ENCODE data around the gene BCHE. TPM values are rescaled to one million over a fixed set of nuclear protein-coding genes. Genes with fewer than 3 reads are reported as not detected.

Gene BCHE
- total RNA-seq (2022) (not detected in 2 replicates), Bru-seq, nascent RNA (percentile 1 among the genes with signal in this experiment), BruChase-seq, experiment 1, labeled RNA remaining after a 2-hour chase (percentile 1 among the genes with signal in this experiment), BruChase-seq, experiment 2, labeled RNA remaining after a 6-hour chase (percentile 6 among the genes with signal in this experiment)
- long read RNA-seq, result 0 reads

DNA sequence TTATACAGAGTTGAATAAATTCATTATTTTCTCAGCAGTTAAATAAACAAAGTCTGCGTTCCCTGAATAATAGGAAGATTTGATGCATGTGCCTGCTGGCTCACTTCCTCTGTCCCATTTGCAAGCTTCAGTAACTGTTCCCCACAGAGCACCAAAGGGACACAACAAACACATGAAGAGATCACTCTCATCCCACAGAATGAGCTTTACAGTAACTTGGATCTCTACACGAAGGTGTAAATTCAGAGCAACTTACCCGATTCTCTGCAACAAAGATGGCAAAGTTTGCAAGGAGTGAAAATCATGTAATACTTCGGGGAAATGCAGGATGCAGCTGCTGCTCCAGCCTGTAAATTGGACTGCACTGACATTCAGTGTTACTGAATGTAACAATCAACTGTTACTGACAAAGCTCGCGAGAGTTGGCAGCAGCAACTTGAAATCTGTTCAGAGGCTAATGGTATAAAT, at the start of gene BCHE:
Gene BCHE, minus strand, starts transcription at position 366 of the 468 bp plus-strand sequence. CDS start 6,390 bp downstream, outside the sequence.
- no peaks in the 10 kb centered on the region for H3K4me1 Mint-ChIP-seq (ENCODE audit: low read depth, unreplicated experiment)
- no peaks in the 10 kb centered on the region for H3K27me3 ChIP-seq (replicated peaks; ENCODE audit: control insufficient read depth, insufficient read depth, low read length)
- no TSS peak for BruUV-seq (replicated peaks)
- no peaks in the 10 kb centered on the region for H3K9me3 Mint-ChIP-seq (ENCODE audit: unreplicated experiment)
- H3K4me3 Mint-ChIP-seq (ENCODE audit: unreplicated experiment), result peak within 1 kb of the TSS; percentile 37
- no peaks in the 10 kb centered on the region for H3K36me3 Mint-ChIP-seq (ENCODE audit: insufficient read depth, unreplicated experiment)
- DNase-seq, result no peak
- H3K4me1 ChIP-seq, result no peaks in the 10 kb centered on the region
- H3K27me3 Mint-ChIP-seq (ENCODE audit: insufficient read depth, unreplicated experiment), result no peaks in the 10 kb centered on the region
- ChIA-PET CTCF (no interaction called here), POLR2A (no interaction called here)
- no peak within 1 kb of the TSS for H3K4me3 ChIP-seq (ENCODE audit: low read depth, low read length)
- intact Hi-C loops (cut with micrococcal nuclease; ENCODE audit: unreplicated experiment), result no loop called here
- no peak within 1 kb of the TSS for H3K27ac Mint-ChIP-seq (ENCODE audit: unreplicated experiment)
- H3K36me3 ChIP-seq (ENCODE audit: control insufficient read depth, insufficient read depth, low read length), result no peaks in the 10 kb centered on the region
- no peaks in the 10 kb centered on the region for H3K9me3 ChIP-seq
- TF ChIP-seq, protein P1, sequence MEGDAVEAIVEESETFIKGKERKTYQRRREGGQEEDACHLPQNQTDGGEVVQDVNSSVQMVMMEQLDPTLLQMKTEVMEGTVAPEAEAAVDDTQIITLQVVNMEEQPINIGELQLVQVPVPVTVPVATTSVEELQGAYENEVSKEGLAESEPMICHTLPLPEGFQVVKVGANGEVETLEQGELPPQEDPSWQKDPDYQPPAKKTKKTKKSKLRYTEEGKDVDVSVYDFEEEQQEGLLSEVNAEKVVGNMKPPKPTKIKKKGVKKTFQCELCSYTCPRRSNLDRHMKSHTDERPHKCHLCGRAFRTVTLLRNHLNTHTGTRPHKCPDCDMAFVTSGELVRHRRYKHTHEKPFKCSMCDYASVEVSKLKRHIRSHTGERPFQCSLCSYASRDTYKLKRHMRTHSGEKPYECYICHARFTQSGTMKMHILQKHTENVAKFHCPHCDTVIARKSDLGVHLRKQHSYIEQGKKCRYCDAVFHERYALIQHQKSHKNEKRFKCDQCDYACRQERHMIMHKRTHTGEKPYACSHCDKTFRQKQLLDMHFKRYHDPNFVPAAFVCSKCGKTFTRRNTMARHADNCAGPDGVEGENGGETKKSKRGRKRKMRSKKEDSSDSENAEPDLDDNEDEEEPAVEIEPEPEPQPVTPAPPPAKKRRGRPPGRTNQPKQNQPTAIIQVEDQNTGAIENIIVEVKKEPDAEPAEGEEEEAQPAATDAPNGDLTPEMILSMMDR (IDR thresholded peaks at IDR 0.05; ENCODE audit: insufficient read depth in 1 of 2, low read depth in 1 of 2, low read length in 1 of 2, severe bottlenecking in 1 of 2, unreplicated experiment in 1 of 2), result no peak

DNA sequence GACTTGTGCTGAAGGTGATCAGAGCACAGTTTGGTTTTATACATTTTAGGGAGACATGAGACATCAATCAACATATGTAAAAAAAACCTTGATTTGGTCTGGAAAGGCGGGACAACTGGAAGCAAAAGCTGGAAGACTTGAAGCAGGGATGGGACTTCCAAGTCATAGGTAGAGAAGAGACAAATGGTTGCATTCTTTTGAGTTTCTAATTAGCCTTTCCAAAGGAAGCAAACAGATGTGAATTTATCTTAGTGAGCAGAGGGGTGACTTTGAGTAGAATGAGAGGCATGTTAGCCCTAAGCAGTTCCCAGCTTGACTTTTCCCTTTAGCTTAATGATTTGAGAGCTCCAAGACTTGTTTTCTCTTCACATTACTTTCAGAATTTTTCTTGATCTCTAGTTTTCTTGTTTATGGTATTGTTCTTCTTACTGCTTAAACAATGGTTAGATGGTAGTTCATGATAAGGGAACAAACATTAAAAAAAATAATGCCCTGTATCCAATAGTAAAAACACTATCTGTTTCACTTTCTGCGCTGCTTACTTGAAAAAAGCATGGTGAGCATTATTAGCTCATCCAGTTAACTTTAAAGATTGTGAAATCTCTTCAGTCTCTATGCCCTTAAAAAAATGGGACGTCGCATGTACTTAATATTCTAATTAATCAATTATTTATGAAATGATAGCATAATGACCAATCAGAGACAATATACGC, 48.5 kb upstream of the BCHE start:
- no peaks in the 10 kb centered on the region for H3K9me3 ChIP-seq
- H3K4me1 ChIP-seq, result no peaks in the 10 kb centered on the region
- no peaks in the 10 kb centered on the region for H3K36me3 ChIP-seq (ENCODE audit: control insufficient read depth, insufficient read depth, low read length)
- no peak for DNase-seq
- TF ChIP-seq, protein P1 (IDR thresholded peaks at IDR 0.05; ENCODE audit: insufficient read depth in 1 of 2, low read depth in 1 of 2, low read length in 1 of 2, severe bottlenecking in 1 of 2, unreplicated experiment in 1 of 2), result no peak
- no peaks in the 10 kb centered on the region for H3K9me3 Mint-ChIP-seq (ENCODE audit: unreplicated experiment)
- intact Hi-C loops (cut with micrococcal nuclease; ENCODE audit: unreplicated experiment), result no loop called here
- ChIA-PET CTCF (no interaction called here), POLR2A (no interaction called here)
- no TSS peak for BruUV-seq (replicated peaks)
- no peak overlapping the region for H3K4me3 ChIP-seq (ENCODE audit: low read depth, low read length)
- H3K4me3 Mint-ChIP-seq (ENCODE audit: unreplicated experiment), result no peak overlapping the region
- H3K27me3 ChIP-seq (replicated peaks; ENCODE audit: control insufficient read depth, insufficient read depth, low read length), result no peaks in the 10 kb centered on the region
- no peaks in the 10 kb centered on the region for H3K36me3 Mint-ChIP-seq (ENCODE audit: insufficient read depth, unreplicated experiment)
- no peaks in the 10 kb centered on the region for H3K4me1 Mint-ChIP-seq (ENCODE audit: low read depth, unreplicated experiment)
- H3K27me3 Mint-ChIP-seq (ENCODE audit: insufficient read depth, unreplicated experiment), result no peaks in the 10 kb centered on the region
- no peak overlapping the region for H3K27ac Mint-ChIP-seq (ENCODE audit: unreplicated experiment)

DNA sequence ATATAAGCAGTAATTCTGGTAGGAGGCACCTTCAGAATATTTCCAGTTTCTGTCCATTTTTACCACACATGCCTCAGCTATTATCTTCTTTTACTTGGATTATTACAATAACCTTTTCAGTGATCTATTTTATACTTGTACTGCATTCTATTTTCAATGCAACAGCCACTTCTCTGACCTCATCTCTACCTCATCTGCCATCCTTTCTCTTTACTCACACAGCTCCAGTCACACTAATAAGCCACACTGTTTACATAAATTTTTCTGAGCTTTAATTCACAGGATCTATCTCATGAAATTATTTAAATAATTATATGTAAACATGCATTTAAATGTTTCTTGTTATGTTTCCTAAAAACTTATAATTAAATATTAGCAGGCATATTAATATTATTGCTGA, 47.3 kb upstream of the BCHE start:
- intact Hi-C loops (cut with micrococcal nuclease; ENCODE audit: unreplicated experiment), result no loop called here
- Mint-ChIP-seq H3K4me1 (ENCODE audit: low read depth, unreplicated experiment) (no peaks in the 10 kb centered on the region), H3K4me3 (ENCODE audit: unreplicated experiment) (peak overlapping the region; percentile 50), H3K9me3 (ENCODE audit: unreplicated experiment) (no peaks in the 10 kb centered on the region), H3K27me3 (ENCODE audit: insufficient read depth, unreplicated experiment) (no peaks in the 10 kb centered on the region), H3K36me3 (ENCODE audit: insufficient read depth, unreplicated experiment) (no peaks in the 10 kb centered on the region), H3K27ac (ENCODE audit: unreplicated experiment) (no peak overlapping the region)
- Histone ChIP-seq H3K9me3 (no peaks in the 10 kb centered on the region), H3K4me1 (no peaks in the 10 kb centered on the region), H3K4me3 (ENCODE audit: low read depth, low read length) (no peak overlapping the region), H3K27me3 (replicated peaks; ENCODE audit: control insufficient read depth, insufficient read depth, low read length) (no peaks in the 10 kb centered on the region), H3K36me3 (ENCODE audit: control insufficient read depth, insufficient read depth, low read length) (no peaks in the 10 kb centered on the region)
- no TSS peak for BruUV-seq (replicated peaks)
- ChIA-PET CTCF (no interaction called here), POLR2A (no interaction called here)
- TF ChIP-seq, protein P1 (IDR thresholded peaks at IDR 0.05; ENCODE audit: insufficient read depth in 1 of 2, low read depth in 1 of 2, low read length in 1 of 2, severe bottlenecking in 1 of 2, unreplicated experiment in 1 of 2), result no peak
- DNase-seq, result no peak
